GM18507 (cell line): Measurements from ENCODE around the gene JAKMIP1.

Experiments used
- DNase-seq: peaks from one replicate; pipeline ENCODE4 v3.0.0; 2011; ENCODE audit warnings: low read depth; ENCODE audit not compliant: insufficient read length; ENCODE audit errors: extremely low spot score
- FAIRE-seq: peaks from 2 replicates; lab custom pipeline; 2011; peaks lifted over from hg19 to GRCh38; lab: Jason Lieb, UNC

Gene JAKMIP1

GRCh38 chr4:6200011-6200921 is at the start of gene JAKMIP1:
Gene JAKMIP1, minus strand, starts transcription at chr4:6200549. Its CDS starts 87,699 bp downstream, at chr4:6112850.
- peak; percentile 90 for DNase-seq

GRCh38 chr4:6248394-6248793 is 48.0 kb upstream of the JAKMIP1 start:
- FAIRE-seq, result no peak

More at GRCh38 chr4:6200011-6200921, at the start of gene JAKMIP1:
- FAIRE-seq, result peak; percentile 38

GRCh38 chr4:6246170-6246634 is 45.9 kb upstream of the JAKMIP1 start:
- no peak for DNase-seq
- no peak for FAIRE-seq

More at GRCh38 chr4:6248394-6248793, 48.0 kb upstream of the JAKMIP1 start:
- DNase-seq, result no peak

GRCh38 chr4:6245246-6246169 is 45.2 kb upstream of the JAKMIP1 start:
- DNase-seq (no peak), FAIRE-seq (no peak)

- FAIRE-seq, result no peak
- no peak for DNase-seq
Observed at GRCh38 chr4:6242271-6243029, 42.1 kb upstream of the JAKMIP1 start.

GRCh38 chr4:6241062-6241845 is 40.9 kb upstream of the JAKMIP1 start:
- DNase-seq (no peak), FAIRE-seq (no peak)

GRCh38 chr4:6239968-6240367 is 39.6 kb upstream of the JAKMIP1 start:
- DNase-seq, result no peak
- no peak for FAIRE-seq

GRCh38 chr4:6239486-6239885 is 39.1 kb upstream of the JAKMIP1 start:
- no peak for FAIRE-seq
- DNase-seq, result no peak

- FAIRE-seq (no peak), DNase-seq (no peak)
Observed at GRCh38 chr4:6236816-6237390, 36.6 kb upstream of the JAKMIP1 start.

GRCh38 chr4:6235901-6236640 is 35.7 kb upstream of the JAKMIP1 start:
- FAIRE-seq (no peak), DNase-seq (no peak)

GRCh38 chr4:6235012-6235411 is 34.7 kb upstream of the JAKMIP1 start:
- no peak for FAIRE-seq
- no peak for DNase-seq

- DNase-seq (no peak), FAIRE-seq (no peak)
Observed at GRCh38 chr4:6233929-6234328, 33.6 kb upstream of the JAKMIP1 start.

- no peak for FAIRE-seq
- DNase-seq, result no peak
Observed at GRCh38 chr4:6232836-6233785, 32.8 kb upstream of the JAKMIP1 start.

- DNase-seq (no peak), FAIRE-seq (no peak)
Observed at GRCh38 chr4:6231663-6232165, 31.4 kb upstream of the JAKMIP1 start.

GRCh38 chr4:6230827-6231662 is 30.7 kb upstream of the JAKMIP1 start:
- DNase-seq, result no peak
- FAIRE-seq, result no peak

GRCh38 chr4:6230502-6230785 is 30.1 kb upstream of the JAKMIP1 start:
- FAIRE-seq, result no peak
- no peak for DNase-seq
